IPS DF 19.7 (cell line): ENCODE measurements around the gene DPM3.
"Not testable (repeated sequence)": the region's sequence is repeated elsewhere in the genome, so short reads cannot be mapped to it uniquely, and the experiment has no call there.

Experiments
- DNase-seq: peaks from one replicate; pipeline ENCODE4 v3.0.0-alpha.2; 2013; ENCODE audit warnings: low read depth, low spot score

Gene DPM3

GRCh38 chr1:155125511-155125945 is 14.8 kb downstream of the DPM3 start:
- DNase-seq = no peak

DNA sequence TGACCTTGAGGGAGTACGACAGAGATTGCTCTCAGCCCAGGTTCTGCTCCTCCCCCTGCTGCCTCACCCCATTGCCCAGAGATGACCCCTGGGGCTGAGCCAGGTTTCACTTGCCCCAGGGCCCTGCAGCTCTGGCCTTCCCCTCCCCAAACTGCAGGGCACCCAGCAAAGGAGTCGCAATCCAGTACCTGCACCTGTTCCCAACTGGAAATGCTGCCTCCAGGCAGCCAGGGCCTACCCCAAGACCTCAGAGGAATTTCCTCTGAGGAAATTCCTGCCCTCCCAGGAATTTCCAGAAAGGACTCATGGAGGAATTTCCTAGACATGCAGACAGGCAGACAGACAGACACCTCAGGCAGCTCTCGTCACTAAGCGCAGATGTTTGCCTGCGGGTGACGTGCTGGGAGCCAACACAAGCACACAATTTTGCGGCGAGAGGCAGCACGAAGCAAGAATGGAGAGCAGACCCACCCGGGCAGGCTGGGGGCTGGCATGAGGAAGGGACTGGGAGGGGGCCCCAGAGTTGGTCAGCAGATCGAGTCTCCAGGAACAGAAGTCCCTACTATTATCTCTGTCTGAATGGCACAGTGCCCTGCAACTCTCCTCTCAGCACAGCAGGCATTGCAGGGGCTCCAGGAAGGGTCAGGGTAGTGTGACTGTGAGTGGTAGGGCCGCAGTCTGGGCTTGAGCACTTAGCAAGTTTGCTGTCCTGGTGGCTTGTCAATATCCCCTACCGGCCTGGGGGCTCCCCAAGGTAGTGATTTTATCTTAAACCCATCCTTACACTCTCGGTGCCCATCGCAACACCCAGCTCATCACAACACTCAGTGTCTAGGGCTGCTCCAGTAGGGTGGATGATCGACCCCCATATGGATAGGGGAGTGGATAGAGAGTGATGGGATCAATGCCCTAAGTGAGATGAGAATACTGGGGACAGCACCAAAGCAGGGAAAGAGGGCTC is 15.5 kb downstream of the DPM3 start:
- DNase-seq = no peak

DNA sequence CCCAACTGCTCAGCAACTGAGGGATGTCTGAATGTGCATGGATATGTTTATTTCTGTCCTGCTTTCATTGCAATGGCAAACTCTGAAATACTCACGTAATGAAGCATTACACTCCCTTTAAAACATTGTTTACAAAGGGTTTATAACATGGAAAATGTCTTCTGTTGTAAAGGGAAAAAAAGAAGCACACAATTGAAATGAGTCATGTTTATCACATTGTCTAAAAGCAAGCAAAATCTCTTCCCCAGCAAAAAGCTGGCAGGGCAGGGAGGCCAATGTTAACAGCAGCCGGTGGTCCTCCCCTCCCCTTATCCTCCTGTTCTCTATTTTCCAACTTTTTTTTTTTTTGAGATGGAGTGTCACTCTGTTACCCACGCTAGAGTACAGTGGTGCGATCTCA is 16.5 kb downstream of the DPM3 start:
- no peak for DNase-seq

DNA sequence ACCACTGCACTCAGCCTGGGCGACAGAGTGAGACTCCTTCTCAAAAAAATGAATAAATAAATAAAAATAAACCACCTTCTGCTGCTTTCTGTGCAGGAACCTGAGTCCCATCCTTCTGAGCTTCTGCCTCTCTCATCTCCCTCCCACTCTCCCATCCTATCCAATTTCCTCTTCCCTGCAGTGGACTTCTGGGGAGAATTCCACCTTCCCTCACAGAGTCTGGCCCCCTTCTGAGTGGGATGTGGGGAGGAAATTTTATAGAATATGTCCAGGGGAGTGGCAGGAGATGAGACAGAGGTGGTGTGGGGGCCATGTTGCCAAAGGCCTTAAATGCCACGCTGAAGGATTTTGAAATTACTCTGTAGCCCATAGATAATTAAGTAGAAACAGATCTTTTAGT is 18.0 kb downstream of the DPM3 start:
- DNase-seq = no peak

DNA sequence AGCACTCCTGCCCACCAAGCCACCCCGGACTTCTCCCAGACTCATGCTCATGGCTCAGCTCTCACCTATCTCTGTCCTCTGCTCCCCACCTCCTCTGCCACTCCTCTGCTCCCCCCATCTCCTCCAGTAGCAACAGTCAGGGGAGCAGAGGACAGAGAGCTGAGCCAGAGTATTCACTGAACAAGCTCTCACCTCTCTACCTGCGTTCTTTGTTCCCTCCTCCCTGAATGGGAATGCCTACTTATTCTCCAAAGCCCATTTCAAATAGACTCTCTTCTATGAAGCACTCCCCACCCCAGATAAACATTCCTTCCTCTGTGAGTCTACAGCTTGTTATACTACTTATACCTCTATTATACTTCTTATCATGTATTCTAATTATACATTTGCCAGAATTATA is 19.1 kb downstream of the DPM3 start:
- DNase-seq = no peak

DNA sequence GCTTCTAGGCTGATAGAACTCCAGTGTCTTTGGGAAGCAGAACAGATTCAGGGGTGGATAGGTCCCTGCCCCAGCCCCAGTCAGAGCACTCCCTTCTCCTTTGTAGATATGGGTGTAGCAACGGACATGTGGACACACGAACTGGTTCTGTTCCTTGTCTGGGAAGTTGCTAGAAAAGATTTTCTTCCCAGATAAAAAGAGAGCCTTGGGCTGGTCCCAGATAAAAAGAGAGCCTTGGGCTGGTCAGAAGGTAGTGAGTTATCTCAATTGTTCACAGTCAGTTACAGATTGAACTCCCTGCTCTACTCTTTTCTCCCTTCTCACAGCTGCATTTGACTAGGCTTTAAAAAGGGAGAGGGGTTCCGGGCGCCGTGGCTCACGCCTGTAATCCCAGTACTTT is 20.1 kb downstream of the DPM3 start:
- DNase-seq = no peak

GRCh38 chr1:155118090-155118489 is 22.2 kb downstream of the DPM3 start:
- not testable (repeated sequence) for DNase-seq

- DNase-seq = no peak
These were observed 22.7 kb downstream of the DPM3 start for GRCh38 chr1:155117610-155118009.

DNA sequence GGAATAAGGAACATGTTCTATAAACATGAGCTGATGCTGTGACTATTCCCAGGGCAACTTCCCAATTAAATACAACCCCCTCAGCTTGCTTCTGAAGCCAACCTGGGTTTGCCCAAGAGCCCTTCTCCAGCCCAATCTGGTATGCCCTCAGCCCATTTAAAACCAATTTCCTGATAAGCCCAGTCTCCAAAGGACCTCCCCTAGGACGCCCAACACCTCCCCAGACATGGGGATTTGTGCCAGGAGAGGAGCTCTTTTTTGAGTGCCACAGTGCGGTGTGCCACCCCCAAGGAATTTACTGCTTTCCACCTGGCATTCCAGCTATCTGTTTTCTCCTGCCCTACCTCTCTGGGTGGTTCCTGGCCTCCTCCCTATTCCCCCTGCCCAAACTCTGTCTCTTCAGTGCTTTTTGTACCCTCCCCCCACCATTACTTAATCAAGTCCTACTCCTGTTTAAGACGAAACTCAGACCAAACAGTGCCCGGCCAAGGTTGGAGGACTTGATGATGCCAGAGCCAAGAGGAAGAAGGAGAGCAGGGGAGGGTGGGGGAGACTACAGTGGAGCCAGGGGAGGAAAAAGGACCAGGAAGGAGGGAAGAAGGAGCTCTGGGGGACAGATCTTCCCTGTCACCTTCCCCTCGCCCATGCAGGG is 24.1 kb downstream of the DPM3 start:
- no peak for DNase-seq

DNA sequence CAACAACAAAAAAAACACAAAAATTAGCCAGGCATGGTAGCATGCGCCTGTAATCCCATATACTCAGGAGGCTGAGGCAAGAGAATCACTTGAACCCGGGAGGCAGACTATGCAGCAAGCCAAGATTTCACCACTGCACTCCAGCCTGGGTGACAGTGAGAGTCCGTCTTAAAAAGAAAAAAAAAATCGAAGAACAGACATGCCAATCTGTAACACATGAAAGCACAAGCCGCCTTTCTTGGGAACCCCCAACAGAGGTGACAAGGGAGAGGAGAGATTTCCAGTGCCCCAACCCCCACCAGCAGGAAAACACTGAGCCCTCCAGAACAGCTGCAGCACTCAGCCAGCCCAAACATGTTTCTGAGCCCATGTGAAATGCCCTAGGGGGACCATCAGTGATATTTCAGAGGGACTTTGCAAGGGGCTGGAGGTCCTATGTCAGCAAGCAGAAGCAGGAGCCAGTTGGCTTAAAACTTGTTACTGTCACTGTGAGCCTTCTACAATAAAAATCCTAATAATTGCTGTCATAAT is 26.8 kb downstream of the DPM3 start:
- DNase-seq = no peak

DNA sequence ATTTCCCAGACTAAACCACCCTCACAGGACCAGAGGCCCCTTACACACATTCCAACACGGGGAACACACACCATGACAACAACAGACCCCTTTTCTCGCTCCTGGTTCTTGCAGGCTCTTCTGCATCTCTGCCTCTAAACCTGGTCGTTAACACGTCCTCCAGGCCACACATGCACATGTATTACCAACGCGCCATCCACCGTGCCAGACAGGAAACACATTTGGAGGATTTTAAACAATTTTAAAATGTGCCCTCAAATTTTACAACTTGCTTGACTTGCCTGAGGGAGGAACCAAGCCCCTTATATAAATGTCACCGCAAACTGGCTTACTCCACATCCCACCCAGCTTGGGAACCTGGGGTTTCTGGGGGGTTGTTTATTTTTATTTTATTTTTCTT is 29.5 kb downstream of the DPM3 start:
- DNase-seq = no peak

GRCh38 chr1:155110381-155110780 is 29.9 kb downstream of the DPM3 start:
- no peak for DNase-seq

GRCh38 chr1:155108296-155108695 is 32.0 kb downstream of the DPM3 start:
- DNase-seq = no peak

GRCh38 chr1:155107309-155108264 is 32.7 kb downstream of the DPM3 start:
- no peak for DNase-seq

GRCh38 chr1:155106862-155107261 is 33.5 kb downstream of the DPM3 start:
- DNase-seq = no peak

GRCh38 chr1:155105604-155106011 is 34.7 kb downstream of the DPM3 start:
- DNase-seq = no peak

DNA sequence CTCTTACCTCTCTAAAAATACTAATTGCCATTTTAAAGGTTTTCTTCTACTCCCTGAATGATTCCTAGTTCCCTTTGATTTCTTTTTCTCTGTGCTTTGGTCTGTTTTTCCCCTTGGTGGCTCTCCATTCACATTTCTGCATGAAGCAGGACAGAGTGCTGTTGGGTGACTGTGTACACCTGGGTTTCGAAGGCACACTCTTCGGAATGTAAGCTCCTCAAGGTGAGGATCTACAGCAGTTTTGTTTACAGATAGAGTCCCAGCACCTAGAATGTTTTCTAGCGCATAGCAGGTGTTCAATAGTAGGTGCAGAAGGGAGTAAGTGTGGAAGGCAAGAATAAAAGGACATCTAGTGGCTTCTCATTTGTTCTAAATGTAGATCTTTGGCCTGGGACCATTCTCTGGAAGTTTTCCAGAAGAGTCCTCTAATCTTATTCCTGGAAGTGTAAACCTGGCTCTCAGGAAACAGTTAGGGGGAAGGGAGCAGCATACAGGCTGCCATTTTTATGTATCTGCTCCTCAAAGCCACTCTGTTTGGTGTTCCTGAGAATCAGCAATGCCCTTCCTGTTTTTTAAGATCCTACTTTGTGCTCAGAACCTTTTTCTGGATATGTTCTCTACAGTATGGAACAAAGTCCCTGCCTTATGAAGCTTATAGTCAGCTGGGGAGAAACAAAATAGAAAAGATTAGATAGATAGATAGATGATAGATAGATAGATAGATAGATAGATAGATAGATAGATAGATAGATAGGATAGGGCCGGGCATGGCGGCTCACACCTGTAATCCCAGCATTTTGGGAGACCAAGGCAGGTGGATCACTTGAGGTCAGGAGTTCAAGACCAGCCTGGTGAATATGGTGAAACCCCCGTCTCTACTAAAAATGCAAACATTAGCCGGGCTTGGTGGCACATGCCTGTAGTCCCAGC is 35.5 kb downstream of the DPM3 start:
- no peak for DNase-seq

DNA sequence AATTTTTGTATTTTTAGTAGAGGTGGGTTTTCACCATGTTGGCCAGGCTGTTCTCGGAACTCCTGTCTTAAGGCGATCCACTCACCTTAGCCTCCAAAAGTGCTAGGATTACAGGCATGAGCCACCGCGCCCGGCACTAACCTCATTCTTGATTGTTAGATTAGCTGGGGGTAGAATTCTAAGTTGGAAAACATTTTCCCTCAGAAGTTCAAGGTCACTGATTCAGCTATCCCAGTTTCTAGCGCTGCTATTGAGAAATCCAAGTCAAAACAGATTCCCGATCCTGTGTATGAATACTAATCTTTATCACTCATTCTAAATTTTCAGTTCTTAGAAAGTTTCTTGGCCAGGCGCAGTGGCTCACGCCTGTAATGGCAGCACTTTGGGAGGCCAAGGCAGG is 37.0 kb downstream of the DPM3 start:
- DNase-seq = no peak

- no peak for DNase-seq
These were observed 41.0 kb downstream of the DPM3 start for GRCh38 chr1:155099331-155099730.

GRCh38 chr1:155094622-155094948 is 45.7 kb downstream of the DPM3 start:
- no peak for DNase-seq
